ENCODE results near the gene ACAD8.
"Not testable (repeated sequence)": the region's sequence is repeated elsewhere in the genome, so short reads cannot be mapped to it uniquely, and the experiment has no call there.

The ACAD8 gene

DNA sequence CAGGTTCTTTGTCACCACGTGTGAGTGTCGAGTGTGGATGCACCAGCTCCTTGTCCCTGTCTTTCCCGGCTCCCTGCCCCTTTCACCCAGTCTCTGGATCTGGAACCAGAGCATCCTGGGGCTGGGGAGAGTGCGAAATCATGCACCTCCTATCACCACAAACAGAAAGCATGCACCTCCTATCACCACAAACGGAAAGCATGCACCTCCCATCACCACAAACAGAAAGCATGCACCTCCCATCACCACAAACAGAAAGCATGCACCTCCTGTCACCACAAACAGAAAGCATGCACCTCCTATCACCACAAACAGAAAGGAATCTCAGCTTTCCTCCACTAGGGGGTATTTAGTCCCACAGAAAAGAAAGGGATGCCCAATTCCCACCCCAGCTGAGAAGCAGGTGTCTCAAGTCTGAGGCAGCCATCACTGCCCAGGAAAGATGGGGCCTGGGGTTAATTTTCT, 16.9 kb downstream of the ACAD8 start:
- peak; percentile 33 for DNase-seq

DNA sequence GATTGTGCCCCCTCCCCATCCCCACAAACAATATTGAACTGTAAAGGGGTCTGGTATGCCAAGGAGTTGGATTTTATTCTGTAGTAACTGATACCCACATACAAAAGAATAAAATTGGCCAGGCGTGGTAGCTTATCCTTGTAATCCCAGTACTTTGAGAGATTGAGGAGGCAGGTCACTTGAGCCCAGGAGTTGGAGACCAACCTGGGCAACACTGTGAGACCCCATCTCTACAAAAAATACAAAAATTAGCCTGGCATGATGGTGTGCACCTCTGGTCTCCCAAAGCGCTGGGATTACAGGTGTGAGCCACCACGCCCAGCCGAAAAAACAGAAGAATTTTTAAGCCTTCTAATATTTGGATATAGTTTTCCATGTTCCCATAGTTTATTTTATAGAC, 18.6 kb downstream of the ACAD8 start:
- DNase-seq: no peak

DNA sequence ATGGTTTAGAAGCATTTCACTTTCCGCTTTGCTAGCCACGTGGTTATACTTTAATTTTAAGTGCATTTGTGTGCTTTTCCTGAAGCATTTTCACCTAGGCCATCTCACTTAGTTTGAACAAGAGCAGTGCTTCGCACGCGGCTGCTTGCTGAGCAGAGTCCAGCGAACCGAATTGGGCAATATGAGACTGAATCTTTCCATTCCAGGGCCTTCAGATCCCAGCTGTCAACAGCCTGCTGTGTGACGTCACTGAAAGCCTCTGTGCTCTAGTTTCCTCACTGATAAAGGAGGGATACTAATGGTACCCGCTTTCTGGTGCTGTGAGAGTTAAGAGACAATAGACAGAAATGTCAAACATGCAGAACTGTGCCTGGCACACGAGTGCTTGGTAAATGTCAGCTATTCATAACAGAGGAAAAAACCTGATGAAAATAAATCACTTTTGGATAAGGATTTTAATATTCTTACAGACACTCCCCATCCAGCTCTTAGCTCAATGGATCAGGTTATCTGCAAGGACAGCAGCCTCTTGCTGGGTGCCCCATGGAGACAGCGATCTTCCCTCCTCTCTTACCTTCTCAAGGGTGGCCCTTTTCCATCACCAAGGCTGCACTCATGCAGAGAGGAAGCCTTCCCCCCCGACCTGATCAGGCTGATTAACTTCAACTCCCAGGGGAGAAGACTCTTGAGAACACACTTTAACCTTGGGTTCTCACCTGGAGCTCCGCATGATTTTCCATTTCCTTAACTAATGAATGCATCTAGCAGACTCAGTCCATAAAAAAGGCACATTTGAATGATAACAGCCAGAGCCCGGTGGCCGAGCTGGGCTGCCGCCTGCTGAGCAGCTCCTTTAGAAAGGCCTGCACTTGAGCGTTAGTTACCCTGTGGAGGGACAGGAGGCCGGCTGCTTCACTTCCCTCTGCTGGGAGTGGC, 19.3 kb downstream of the ACAD8 start:
- no peak for DNase-seq

DNA sequence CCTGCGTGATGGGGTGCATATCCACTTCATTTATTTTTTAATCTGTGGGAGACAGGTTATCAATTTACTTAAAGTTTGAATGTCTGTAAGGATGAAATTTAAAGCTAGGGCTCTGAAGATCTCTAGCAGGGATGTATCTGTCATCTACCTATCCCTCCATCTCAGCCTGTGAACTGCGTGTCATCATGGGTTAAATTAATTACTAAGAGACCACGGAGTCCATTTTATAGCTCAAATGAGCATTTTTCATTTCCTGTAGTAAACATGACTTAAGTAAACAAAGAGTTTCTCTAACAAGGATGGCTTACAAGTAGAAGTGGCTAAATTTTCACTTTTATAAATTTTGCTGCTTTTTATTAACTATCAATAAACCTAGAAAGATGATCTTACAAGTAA, 19.9 kb downstream of the ACAD8 start:
- DNase-seq: no peak

DNA sequence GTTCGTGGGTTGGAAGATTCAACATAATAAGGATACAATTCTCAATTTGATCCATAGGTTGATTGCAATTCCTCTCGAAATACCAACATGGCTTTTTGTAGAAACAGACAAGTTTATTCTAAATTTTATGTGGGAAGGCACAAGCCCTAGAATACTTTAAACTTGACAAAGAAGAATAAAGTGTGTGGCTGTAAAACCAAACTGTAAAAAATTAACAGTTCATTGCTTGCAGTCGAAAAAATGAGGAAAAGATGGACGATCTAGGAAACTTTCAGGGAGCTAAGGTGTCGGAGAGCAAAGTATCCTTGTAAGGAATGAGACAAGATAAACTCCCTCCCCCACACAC, 21.8 kb downstream of the ACAD8 start:
- DNase-seq: no peak

DNA sequence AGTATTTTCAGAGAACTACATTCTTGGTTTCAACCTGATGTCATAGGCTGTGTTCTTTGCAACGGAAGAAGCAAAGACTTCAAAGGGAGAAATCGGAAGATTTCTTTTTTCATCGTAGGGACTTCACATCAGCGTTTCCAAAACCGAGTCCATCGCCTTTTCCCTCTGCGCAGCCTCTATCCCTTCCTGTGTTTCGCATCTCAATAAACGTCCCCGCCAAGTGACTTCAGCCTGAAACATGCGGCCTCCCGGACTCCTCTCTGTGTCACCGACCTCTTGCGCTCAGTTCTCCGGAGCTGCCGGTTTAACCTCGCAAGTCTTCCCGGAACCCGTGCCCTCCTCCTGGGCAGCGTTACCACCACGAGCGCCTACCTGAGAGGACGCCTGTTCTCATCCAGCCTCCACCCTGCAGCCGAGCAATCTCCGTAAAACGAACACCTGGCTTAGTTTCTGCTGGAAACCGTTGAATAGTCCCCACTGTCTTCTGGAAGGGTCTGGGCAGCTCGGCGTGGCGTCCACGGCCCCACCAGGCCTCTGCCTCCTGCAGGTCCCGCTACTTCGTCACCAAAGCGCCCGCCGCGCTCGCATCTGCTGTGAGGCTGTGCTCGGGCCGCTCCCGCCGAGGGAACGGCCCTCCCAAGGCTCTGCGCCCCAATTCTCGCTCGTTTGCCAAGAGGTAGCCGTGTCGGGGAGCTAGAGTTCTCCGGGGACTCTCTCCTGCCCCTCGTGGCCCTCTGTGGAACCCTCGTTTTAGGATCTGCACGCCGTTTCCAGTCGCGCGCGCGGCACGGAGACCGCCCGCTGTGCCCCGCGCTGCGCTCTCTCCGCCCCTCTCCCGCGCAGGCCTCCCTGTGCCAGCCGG, 22.4 kb downstream of the ACAD8 start, which contains the start of gene GLB1L3:
GLB1L3 (plus strand) TSS at position 846 of the 862 bp plus-strand sequence. CDS start 362 bp downstream, outside the sequence.
- peak; percentile 76 for DNase-seq

DNA sequence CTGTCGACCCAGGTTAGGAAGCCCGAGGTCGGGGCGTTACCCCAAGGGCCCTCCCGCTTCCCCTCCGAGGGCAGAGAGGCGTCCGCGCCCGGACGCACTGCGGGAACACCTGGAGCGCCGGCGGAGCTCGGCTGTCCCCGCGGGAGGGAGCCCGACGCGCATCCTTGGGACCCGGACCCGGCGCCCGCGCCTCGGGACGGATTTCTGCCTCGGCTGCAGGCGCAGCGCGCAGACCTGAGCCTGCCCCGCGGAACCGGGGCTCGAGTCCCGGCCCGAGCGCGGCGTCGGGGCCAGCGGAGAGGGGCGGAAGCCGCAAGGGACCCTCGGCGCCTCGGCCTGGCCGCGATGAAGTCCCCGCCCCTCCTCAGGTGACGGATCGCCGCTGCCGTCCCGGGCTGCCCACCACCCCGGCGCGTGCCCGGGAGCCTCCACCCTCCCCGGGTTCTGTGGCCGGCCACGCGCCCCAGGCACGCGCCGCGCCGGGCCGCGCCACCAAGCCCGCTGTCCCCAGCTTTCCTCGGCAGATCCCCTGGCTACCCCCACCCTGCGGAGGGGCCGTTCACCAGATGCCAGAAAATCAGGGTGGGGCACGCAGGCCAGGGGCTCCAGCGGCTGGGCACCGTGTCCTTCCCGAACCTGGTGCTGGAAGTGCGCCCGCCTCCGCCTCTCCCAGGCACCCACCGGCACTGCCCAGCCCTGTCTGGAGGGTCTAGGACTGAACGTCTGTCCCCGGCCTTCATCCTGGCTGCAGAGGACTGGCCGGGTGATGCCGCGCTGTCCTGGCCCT, 23.2 kb downstream of the ACAD8 start:
- DNase-seq: no peak

DNA sequence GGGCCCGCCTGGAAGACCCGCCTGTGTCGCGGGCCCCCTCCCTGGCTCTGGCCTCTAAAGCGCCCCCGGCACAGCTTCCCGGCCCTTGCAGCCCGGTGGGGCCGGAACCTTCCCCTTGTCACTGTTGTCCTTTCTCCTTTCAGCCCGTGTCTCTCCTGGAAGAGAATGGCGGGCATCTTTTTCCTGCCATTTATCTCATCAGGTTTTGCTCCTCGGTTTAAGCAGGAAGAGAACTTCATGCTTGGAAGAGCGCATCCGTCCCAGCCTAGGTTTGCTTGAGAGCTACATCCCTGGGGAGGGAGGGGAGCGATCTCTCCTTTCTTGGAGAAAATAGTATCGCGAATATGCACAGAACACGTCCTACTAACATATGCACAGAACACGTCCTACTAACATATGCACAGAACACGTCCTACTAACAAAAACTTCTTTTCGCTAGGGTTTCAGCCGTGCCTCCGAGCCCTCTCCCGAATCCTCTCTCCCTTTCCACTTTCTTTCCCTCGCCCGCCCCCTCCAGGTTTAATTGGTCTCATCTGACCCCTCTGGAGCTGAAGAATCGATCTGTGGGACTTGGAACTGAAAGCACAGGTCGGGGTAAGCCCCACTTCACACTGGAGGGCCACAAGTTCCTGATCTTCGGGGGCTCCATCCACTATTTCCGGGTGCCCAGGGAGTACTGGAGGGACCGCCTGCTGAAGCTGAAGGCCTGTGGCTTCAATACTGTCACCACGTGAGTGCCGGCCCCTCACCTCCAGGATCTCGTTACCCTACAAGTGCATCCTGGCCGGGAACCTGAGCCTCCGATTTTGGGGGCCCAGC, 24.0 kb downstream of the ACAD8 start:
- no peak for DNase-seq

DNA sequence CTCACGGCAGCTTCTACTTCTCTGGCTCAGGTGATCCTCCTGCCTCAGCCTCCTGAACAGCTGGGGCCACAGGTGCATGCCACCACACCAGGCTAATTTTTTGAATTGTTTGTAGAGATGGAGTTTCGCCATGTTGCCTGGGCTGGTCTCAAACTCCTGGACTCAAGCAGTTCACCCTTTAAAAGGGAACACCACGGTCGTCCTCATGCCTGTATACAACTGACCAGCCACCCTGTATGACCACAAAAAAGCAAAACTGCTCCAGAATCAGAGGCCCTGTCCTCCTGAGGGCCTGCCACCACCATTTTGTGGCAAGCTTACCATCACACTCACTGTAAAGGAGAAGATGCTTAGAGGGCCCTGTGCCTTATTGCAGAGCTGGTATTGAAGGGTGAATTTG, 25.0 kb downstream of the ACAD8 start:
- DNase-seq: no peak

DNA sequence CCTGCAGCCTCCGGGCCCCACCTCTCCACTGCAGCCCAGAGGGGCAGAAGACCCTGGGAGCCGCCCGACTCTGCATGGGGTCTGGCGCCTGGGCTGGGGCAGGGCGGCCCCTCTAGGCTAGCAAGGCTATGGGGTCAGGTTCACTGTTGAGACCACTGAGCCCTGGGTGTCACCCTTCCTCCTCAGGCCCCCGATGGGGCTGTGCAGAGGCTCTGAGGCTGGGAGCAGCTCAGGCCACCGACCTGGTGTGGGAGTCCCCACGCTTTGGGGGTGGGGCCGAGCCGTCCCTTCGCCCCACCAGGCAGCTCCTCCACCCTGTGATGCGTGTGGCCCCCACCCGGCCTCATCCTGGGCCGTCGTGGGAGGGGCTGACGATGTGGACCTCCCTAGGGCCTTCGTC, 28.3 kb downstream of the ACAD8 start:
- DNase-seq: not testable (repeated sequence)

DNA sequence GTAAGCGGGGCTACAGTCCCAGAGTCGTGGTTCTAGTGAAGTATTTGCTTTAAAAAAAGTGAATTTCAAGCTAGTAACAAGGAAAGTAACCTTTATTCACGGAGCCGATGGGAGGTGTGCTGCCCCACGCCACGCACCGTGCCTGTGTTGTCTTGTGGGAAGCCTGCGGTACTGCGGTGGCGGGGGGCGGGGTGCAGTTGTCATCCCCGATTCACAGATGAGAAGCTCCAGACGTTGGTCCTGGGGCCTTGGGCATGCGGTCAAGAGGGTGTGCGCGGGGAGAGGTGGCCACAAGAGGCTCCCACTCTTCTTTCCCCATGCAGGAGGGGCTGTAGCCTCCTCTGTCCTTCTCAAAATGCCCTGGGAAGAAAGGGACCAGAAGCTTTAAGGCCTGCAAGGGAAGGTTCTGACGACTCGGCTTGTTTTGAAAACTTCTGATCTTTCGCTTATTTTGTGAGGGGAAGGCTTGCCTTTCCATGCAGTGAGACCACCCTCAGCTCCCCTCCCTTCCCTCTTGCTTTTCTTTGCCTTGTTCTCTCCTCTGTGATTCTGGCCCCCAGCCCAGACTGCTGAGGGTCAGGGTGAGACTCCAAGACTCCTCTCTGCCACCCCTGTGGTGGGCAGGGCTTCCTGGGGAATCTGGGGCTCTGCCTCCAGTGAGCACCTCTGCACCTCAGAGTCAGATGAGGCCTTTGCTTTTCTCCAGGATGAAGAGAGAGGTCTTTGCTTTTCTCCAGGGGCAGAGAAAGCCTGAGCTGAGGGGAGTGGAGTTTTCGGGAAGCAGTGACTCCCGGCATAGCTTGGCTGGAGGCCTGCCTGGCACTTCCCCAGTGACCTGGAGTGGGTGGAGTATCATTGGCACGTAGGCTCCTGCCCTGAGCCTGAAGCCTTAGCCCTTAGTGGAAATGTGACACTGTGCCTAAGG, 29.0 kb downstream of the ACAD8 start:
- DNase-seq: no peak

DNA sequence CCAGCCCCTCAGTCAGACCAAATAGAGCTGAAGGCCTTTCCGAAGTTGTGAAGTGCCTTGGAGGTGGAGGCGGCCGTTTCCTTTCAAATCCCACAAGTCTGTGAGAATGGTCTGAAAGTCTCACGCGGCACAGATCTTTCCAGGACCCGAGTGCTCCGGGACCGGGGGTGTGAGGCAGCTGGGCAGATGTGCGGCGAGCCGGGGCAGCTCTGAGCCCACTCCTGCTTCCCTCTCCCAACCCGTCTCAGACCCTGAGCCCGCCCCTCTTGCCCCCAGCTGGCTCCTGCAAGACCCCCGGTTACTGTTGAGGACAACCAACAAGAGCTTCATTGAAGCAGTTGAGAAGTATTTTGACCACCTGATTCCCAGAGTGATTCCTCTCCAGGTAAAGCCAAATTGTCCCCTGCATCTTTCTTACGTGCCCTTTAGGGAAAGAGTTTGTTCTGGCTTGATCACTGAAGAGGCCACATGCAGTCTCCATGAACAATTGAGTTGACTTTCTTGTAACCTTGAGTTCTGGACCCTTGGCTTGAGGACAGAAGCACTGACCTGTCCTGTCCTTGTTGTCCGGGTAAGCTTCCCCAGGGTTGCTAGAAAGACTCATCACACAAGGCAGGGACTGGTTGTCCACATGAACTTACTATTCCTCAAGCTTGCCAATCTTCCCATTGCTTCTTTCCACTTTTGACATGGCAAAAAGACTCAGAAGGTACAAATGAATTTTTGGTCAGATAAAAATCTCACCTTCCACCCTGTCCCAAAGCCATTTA, 30.3 kb downstream of the ACAD8 start:
- no peak for DNase-seq

DNA sequence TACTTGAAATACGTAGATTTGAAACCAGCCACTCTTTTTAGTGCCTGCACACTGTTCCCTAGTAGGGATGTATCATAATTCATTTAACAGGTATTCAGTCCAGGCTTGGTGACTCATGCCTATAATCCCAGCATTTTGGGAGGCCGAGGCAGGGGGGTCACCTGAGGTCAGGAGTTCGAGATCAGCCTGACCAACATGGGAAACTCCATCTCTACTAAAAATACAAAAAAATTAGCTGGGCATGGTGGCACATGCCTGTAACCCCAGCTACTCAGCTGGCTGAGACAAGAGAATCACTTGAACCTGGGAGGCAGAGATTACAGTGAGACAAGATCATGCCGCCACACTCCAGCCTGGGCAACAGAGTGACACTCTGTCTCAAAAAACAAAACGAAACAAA, 31.0 kb downstream of the ACAD8 start:
- DNase-seq: not testable (repeated sequence)

DNA sequence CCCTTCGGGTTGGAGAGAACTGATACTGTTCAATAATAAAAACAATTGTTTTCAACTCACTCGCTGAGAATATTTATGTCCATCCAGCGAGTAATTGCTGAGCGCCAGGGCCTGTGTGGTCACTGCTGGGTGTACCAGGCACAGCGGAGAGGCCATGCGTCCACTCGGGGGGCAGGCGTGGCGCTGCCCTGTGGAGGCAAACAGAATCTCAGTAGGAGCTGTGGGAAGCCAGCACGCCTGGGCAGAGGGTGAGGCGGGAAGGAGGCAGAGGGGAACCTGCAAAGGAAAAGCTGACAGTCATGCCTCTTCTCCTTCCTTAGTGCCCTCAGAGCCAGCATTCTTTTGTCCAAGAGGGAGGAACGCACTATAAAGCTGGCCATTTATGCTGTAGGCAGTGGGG, 34.2 kb downstream of the ACAD8 start:
- DNase-seq: no peak

DNA sequence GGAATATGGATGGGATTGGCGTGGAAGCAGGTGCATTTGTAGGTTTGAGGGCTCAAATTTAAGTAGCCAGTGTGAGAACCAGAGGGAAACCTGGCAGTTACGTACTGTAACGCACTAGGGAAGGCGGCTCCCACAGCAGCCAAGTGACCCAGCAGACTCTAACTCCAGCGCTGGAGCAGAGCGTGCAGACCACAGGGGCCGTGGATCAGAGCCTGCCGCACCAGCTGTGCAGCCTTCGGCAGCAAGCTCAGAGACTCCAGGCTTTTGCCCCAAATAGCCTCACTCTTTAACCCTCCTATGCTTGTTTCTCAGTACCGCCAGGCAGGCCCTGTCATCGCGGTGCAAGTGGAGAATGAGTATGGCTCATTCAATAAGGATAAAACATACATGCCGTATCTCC, 35.1 kb downstream of the ACAD8 start:
- DNase-seq: no peak

DNA sequence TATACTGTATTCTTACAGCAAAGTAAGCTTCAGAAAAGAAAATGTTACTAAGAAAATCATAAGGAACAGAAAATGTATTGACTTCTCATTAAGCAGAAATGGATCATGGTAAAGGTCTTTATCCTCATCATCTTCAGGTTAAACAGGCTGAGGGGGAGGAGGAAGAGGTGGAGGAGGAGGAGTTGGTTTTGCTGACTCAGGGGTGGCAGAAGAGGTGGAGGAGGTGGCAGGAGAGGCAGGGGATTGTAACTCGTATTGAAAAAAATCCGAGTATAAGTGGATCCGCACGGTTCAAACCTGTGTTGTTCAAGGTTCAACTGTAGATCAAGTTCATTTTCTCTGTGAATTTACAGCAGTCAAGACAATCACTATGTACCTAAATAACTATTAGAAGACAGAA, 35.8 kb downstream of the ACAD8 start:
- DNase-seq: no peak

DNA sequence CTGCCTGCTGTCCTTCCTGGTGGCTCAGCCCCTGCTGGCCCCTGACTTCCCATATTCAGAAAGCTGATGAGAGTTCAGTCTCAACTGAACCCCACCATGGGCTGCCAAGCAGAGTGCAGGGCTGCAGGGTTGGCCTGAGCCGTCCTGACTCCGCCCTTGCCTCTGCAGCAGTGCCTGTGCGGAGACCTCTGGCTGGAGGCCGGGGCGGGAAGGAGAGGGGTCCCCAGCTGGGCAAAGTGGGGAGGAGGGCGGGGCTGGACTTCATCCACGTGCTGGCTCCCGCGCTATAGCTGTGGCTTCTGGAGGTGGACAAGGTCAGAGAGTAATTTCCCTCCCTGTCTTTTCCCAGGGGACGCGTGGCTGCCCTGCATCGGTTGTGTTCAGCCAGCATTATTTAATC, 36.4 kb downstream of the ACAD8 start:
- no peak for DNase-seq

DNA sequence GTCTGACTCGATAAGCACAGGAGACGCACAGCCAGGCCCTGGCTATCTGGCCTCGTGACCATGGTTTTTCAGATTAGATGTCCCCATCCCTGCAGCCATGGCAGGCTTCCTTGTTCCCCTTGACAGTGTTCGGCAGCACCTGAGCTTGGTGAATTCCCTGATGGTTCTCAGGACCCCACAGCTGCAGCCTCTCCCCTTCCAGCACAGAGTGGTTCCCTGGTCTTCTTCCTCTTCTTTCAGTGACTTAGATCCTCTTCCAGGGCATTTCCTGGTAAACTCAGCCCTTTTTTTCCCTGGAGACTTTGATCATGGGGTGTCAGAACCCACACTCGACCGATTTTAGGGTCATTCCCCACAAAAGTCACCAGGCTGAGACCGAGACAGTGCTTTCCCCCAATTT, 37.3 kb downstream of the ACAD8 start:
- DNase-seq: no peak

DNA sequence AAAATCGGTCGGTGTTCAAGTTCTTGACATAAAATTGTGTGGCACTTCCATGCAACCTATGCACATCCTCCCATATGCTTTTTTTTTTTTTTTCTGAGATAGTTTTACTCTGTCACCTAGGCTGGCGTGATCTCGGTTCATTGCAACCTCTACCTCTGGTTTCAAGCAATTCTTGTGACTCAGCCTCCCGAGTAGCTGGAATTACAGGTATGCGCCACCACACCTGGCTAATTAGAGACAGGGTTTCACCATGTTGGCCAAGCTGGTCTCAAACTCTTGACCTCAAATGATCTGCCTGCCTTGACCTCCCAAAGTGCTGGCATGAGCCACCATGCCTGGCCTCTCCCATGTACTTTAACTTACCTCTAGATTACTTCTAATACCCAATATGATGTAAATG, 37.8 kb downstream of the ACAD8 start:
- DNase-seq: no peak

DNA sequence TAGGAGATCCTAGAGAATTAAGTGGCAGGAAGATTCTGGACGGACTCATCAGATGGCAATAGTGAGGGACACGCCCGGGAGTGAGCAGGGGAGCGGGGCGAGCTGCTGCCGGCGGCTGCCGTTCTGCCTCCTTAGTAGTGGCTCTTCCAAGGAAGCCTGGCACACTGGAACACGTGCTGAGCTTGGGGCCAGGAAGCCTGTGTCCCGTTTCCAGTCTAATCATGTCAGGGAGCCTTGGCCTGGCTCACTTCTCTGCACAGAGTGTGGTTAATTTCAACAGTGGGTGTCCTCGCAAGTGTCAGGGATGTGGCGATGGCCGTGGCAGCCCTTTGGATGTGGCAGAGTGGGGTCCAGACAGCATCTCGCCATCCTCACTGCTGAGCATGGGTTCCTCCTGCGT, 39.3 kb downstream of the ACAD8 start:
- no peak for DNase-seq
